T-helper 2 cell treated with Interferon-gamma antibody and Interleukin-4, amounts not matched to agents 100 ng/mL and 5 ng/mL, for 36 hours (primary cell): ENCODE results near the gene TOM1L1. TPM values are rescaled to one million over a fixed set of nuclear protein-coding genes. Genes with fewer than 3 reads are reported as not detected.

Experiments
- intact Hi-C: fragments of 100-400 bp; cut with micrococcal nuclease; formaldehyde crosslinking; loops from one replicate; pipeline ENCODE4 v1.15.1; 2023
- total RNA-seq: library from RNA; stranded (reverse); gene quantifications from 2 replicates; pipeline ENCODE4 v1.2.3, GENCODE V29; 2022

The TOM1L1 gene
- total RNA-seq, 1 donor from 2014 or later: 0.16 TPM

DNA sequence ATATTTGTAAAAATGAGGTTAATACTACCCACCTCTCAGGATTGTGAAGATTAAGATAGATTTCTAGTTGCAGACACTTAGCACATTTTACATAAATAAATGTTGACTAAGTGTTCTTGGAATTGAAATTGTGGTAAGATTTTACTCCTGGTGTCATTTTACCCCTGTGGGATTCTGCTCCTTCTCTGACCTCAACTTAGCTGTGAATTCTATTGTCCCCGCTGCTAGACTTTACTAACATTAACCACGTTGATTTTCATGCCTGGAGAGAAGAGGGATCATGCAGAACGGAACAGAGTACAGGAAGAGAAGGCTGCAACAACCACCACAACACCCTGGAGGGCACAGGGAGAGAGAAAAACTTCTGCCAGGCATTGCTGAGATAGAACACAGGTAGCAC is 2.1 kb upstream of the TOM1L1 start:
- intact Hi-C loops: no loop called here

DNA sequence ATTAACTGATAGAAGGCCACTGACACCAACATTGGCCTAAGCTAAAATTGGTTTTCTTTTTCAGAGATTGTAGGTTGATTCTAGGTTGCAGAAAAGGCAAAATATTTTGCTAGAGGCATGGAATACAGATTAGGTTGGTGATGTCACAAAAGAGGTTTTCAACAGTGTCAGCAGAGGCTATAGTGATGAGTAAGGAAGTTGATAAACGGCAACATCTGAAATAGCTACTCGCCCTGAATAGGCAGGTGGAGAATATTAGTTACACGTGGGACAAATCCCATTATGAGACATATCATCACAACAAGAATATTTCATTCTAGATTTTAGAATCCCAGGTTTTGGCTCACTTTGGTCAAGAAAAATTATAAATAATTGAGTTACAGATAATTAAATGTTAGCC is 1.5 kb upstream of the TOM1L1 start:
- intact Hi-C loops: no loop called here

DNA sequence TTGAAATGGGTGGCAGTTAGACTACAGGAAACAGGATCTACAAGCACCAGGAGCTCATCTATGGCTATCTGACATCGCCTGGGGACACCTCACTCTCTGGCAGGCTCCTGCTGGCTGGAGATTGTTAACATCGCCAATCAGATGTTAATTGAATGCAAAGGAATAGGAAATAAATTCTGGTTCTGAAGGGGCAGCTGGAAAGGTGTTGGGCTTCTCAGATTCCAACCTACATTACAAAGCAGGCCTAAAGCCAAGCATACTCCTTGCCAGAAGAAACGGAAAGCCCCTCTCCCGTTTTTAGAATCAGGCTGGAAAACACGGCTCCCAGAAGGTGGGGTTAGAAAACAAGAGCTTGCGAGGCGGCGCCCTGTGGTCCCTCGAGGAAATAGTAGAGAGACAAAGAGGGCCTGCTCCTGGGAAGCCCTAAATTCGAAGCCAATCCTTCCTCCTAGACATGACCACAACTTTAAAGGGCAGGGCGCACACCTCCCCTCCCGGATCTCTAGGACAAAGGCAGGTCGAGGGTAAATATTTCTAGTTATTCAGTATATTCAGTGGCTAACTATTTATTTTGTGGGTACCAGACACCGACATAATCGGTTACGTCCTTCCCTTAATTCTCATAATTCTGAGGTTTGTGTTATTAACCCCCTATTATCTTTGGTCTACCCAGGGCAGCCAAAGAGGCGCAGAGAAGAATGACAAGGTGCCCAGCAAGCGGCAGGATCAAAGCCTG is 763 bp upstream of the TOM1L1 start:
- intact Hi-C loops: loop anchor here (5.0 kb wide), 1 partner anchor 67 kb away; the partner anchor contains the start of genes COX11 and STXBP4

DNA sequence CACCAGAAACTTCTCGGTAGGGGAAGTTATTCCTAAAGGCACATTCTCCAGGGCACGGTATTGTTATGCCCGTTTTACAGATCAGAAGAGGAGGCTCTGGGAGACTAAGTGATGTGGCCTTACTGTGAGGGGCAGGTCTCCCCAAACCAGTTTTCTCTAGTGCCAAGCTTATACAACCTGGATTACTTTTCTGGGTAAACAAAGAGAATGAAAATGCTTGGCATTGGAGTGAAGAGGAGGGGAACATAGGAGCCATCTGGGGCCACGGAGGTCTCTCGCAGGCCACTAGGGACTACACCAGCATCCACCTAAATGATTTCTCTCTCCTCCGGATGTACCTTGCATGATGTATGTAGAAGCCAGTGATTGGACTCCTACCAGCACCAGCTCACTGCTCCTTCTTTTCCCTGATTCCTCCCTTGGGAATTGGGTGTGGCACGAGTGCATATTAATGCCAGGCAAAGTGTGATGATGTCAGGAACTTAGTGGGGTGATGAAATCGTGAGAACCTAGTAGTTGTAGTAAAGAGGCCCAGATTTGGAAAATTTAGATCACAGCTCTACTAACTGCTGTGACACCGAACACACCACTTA is 674 bp downstream of the TOM1L1 start:
- intact Hi-C loops: loop anchor here (5.0 kb wide), 1 partner anchor 66 kb away; the partner anchor contains the start of genes COX11 and STXBP4

DNA sequence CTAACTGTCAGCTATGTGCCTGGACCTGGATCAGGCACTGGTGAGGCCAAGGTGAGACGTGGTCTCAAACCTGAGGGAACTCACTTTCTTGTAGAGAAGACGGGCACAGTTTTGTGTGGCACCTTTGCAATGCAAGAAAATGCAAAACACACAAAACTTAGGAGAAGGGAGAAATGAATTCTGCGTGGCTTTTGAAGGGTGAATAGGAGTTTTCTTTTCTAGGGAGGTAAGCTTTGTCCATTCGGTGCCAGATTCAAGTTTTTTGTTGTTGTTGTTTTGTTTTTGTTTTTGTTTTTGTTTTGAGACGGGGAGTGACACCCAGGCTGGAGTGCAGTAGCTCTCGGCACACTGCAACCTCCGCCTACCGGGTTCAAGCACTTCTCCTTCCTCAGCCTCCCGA is 1.4 kb downstream of the TOM1L1 start:
- intact Hi-C loops: loop anchor here (5.0 kb wide), 1 partner anchor 65 kb away; the partner anchor contains the start of genes COX11 and STXBP4

DNA sequence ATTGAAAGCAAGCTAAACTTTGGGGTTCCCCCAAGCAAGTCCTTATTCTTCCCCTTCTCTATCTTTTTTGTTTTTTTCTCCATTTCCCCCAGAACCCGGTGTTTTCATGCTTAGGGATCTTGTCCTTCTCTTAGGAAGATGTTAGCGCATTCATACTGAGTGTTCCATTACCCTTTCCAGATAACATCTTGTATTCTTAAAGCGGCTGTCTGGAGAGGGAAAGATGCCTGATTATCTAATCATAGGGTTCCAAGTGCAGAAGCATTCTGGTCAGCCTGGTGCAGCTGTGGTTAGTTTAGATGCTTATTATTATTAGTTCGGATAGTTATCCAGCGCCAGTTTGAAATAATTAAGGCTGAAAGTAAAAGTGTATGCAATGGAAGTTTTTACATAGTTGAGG is 2.0 kb downstream of the TOM1L1 start:
- intact Hi-C loops: loop anchor here (5.0 kb wide), 1 partner anchor 65 kb away; the partner anchor contains the start of genes COX11 and STXBP4

DNA sequence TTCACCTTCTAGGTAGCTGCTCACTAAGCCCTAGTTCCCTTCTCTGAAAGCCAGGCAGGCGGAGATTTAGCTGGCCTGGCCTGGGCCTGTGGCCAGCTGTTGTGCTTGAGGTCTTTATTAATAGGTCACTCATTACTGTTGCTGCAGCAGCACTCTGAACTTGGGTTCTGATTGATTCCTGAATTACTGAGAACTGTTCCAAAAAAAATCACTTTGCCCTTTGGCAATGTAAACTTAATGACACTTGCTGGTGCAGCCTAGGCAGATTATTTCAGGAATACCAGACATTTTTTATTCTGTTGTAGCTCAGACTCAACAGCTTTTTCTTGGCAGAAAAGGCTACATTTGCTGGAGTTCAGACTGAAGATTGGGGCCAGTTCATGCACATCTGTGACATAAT is 2.7 kb downstream of the TOM1L1 start:
- intact Hi-C loops: loop anchor here (5.0 kb wide), 1 partner anchor 64 kb away; the partner anchor contains the start of genes COX11 and STXBP4

DNA sequence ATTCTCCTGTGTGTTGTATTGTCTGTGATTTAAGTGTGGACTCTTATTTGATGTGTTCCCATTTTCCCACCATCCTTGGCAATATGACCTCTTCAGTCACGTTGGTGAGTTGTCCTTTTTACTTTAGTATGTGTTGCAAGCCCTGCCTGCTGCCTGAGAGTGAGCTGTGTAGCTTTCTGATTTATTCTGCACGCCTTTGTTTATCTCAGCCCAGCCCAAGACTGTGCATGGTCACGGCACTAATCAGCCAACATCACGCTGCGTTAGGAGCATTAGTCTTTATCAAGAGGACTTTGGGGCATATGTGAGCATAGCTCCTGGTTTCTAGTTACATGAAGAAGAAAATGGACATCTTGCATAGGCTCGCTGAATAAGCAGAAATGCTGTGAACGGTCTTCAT is 6.0 kb downstream of the TOM1L1 start:
- intact Hi-C loops: no loop called here

DNA sequence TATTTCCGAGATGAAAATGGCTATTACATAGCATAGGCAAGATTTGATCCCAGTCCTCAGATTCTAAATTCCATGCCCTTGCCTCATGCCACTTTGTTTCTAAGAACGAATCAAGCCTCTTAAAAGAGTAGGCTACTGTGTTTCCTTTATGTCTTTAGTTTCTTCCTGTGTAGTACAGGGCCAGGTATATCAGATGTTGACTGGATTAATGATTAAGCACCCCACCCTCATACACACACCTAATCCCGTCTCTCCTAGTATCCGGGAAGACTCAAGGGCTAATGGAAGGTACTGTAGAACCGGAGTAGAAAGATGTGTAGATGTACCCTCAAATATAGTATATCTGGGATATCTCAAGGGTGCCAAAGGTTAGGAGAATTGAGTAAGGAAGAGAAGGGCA is 6.7 kb downstream of the TOM1L1 start:
- intact Hi-C loops: no loop called here

DNA sequence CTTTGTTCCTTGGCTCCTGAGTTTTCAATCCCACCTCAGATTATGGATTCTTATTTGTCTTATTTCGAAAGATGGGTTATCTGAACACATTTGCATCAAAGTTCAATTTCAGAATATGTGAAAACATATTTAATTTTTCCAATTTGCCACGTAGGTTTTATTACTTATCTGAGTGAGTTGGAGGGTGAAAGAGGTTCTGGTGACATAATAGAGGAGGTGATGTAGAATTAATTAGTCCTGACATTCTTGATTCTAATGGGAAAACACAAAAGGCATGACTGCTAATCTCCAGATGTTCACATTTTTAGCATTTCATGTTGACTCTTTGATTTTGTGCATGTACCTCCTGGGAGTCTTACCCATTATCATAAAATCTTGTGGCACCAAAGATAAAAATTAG is 9.1 kb downstream of the TOM1L1 start:
- intact Hi-C loops: no loop called here

DNA sequence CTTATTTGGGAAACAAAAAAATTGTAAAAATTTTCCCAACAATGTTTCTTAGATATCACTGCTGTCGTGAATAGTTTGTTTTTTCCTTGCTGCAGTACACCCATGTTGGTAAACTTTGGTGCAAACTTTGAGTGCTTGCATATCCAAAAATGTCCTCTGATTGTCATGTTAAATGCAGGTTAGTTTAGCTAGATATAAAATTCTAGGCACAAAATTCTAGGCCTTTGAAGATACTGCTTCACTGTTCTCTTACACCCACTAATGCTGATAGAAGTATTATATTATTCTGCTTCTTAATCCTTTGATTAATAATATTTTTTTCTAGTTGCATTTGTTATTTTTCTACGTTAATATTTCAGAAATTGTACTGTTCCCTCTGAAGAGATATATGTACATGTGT is 16.1 kb downstream of the TOM1L1 start:
- intact Hi-C loops: no loop called here

DNA sequence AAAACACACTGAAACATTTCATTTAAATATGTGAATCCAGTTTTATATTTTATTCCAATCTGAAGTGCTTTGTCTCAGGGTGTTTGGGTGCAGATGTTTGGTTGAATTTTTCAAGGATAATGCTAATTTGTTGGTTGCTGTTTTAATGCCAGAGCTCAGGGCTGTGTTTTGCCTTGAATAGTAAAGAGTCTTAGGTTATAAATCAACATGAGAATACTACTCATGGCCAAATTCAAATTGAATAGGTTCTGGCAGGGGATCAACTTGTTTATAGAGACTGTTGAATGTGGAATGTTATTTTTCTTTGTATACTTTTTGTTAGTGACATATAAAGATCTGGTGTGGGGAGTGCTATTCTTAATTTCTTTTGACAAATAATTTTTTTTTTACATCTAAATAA is 18.8 kb downstream of the TOM1L1 start:
- intact Hi-C loops: no loop called here

DNA sequence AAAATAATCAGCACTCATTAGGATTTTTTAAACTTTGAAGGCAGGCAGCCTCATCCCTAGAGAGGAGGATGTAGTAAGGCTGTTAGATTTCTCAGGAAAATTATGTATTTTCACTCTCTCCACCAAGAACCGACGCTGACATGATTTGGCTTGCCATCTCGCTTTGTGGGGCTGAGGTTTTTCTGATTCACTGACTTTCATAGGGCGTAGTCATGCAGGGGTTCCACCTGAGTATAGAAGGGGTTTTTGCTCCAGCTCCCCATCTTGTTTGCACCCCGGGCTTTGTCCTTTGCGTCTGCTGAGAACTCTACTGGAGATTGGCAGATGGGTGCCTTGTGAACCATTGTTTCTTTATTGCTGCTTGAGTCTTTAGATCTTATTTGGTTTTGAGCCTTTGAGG is 20.2 kb downstream of the TOM1L1 start:
- intact Hi-C loops: no loop called here

DNA sequence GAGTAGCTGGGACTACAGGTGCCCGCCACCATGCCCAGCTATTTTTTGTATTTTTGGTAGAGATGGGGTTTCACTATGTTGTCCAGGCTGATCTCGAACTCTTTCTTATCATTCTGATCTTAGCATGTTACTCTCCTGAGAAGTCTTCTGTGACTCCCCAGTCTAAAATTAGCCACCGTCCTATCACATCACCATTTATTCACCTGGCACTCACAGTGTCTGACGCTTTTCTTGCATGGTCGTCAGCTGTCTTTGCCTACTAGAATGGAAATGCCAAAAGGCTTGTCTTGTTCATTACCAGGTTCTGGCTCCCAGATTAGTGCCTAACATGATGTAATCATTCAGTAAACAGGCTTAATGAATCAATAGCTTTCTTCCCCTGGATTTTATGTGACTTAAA is 23.8 kb downstream of the TOM1L1 start:
- intact Hi-C loops: no loop called here

DNA sequence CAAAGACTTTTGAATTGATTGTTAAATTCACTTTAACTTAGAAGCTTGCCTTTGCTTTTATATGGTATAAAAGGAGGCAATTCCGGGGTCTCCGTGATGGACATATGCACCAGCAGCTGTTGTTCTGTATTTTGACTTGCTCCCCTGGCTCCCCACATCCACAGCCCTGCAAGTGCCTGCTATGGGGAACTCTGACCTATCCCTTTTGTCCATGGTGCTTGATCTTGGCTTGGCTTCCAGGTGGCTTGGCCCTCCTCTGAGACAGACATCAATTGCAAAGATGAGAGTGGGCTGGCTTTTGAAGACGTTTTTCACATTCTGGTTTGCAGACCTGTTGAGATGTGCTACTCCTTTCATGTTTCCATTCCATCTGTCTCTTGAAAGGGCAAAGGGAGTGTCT is 26.9 kb downstream of the TOM1L1 start:
- intact Hi-C loops: no loop called here

DNA sequence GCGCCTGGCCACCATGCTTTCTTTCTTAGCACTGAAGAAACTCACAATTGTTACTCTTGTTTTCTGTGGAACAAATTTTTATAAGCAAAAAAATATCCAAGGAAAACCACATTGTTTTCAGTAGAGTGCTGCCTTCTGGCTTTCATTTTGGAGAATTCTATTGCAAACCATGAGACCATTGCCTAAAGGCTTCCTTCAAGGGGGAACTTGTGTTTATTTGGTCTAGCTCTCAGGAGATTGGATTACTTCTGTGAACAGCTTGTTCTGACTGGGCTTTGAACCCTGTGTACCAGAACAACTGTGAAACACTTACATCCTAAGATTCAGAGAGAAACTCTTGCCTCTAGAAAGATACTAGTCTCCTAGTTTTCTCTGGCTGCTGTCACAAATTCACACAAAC is 32.1 kb downstream of the TOM1L1 start:
- intact Hi-C loops: no loop called here

DNA sequence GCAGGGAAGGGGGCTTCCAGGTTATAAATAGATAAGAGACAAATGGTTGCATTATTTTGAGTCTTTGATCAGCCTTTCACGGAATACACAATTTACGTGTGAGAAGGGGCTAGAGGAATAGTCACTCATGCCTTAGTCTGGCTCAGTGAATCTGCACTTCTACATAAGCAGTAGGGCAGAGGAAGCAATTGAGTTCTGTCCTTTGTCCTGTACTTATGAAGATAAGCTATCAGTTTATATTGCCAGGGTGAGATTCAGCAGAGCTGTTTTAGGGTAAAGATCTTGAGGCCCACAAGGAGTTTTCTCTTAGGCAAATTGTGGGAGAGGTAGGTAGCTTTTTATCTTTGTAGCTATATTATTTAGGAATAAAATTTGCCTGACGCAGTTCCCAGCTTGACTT is 33.3 kb downstream of the TOM1L1 start:
- intact Hi-C loops: no loop called here

DNA sequence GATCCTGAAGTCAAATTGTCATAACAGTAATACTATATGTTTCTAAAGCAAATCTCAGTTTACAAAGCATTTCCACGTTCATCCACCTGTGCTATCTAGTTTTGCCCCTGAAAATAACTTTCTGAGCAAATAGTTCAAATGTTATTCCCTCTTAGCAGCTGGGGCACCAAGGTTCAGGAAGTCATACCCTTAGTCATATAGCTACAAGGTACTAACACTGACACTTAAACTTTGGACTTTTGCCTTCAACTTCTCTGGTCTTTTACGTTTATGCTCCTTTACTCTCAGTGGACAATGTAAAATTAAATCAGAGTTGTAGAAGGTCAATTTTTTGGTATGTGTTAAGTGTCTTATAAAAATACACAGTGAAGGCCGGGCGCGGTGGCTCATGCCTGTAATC is 34.8 kb downstream of the TOM1L1 start:
- intact Hi-C loops: no loop called here

DNA sequence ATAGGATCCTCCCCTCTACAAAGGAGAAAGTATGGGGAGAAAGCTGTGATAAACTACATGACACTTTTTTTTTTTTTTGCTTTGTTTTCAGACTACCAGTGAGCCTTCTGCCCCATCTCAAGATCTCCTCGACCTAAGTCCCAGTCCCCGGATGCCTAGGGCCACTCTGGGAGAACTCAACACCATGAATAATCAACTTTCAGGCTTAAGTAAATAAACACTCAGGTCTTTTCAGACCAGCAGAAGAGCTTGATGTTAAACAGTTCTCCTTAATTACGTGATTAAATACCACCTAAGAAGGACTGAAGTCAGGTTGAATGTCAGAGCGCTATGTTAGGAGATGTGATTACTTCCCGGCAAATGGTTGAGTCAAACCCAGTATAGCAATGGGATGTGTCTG is 36.4 kb downstream of the TOM1L1 start:
- intact Hi-C loops: no loop called here

DNA sequence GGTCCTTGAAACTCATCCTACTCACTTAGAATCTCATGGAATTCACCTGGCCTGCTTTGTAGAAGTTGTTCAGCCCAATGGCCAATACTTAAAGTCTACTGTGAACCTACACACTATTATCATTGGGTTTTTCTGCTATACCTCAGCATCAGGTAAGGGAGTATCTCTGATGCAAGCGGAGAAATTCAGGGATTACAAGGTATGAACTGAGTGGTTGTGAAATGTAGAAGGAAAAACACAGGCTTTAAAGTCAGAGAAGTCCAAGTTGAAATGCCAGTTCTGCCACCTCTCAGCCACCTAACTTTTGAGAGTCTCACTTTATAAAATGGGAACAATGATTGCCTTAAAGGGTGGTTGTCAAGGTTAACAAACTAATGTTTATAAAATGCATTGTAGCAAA is 36.8 kb downstream of the TOM1L1 start:
- intact Hi-C loops: no loop called here

DNA sequence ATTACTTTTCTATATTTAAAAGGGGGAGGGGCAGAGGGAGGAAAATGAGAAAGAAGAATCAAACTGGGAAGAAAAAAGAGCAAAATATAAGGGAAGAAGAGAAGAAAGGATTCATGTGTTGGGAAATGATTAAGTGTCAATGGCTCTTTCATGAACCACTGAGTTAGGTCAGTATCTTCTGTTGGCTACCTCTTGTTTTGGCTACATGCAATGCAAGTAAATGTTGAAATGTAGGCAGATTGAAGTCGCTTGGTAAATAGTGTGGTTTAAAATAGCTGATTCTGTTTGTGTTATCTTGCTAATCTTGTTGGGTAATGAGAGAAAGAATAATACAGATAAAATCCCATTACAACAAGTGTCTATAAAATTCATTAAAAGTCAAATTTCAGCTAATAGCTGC is 40.6 kb downstream of the TOM1L1 start:
- intact Hi-C loops: no loop called here

DNA sequence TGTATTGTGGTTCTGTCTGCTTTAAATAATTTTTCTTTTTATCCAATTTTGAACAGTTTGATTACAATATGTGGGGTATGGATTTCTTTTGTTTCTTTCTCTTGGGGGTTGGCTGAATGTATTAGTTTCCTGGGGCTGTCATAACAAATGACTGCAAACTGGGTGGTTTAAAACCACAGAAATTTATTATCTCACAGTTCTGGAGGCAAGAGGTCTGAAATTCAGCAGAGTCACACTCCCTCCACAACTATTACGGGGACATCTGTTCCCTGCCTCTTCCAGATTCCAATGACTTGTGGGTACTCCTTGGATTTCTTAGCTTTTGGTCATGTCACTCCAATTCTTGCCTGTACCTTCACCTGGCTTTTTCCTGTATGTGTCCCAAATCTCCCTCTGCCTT is 44.1 kb downstream of the TOM1L1 start:
- intact Hi-C loops: no loop called here

DNA sequence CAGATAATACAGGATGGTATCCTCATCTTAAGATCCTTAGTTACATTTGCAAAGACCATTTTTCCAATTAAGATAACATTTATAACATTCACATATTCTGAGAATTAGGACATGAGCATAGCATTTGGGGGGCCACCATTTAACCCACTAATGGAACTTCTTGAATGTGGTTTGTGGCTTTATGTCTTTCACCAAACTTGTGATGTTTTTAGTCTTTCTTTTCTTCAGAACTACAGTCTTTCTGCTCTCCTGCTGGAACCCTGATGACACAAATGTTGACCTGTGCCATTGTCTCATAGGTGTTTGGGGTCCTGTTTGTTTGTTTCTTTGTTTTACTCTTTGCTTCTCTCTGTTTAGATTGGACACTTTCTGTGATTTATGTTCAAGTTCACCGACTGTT is 44.6 kb downstream of the TOM1L1 start:
- intact Hi-C loops: no loop called here
